BJ (cell line): ENCODE results near the gene HOXC6. TPM values are rescaled to one million over a fixed set of nuclear protein-coding genes. Genes with fewer than 3 reads are reported as not detected.

Experiments
- CTCF ChIA-PET: fragments of 350-600 bp; formaldehyde crosslinking; extraction: SDS; loops from one replicate; lab custom pipeline; 2021; ENCODE audit warnings: antibody characterized with exemption, inconsistent platforms; lab: Yijun Ruan, JAX
- POLR2A ChIA-PET: fragments of 300-600 bp; sonication (Branson Sonifier 250); formaldehyde crosslinking; extraction: SDS; loops from one replicate; lab custom pipeline; 2021; ENCODE audit warnings: antibody characterized with exemption; lab: Charles Lee
- DNase-seq: peaks from one replicate; pipeline ENCODE4 v3.0.0-alpha.2; 2011; ENCODE audit warnings: low read depth
- H3K27me3 ChIP-seq: 2 replicates; pipeline ENCODE4 v1.6.0; 2011; ENCODE audit warnings: low read length; ENCODE audit not compliant: control insufficient read depth, insufficient read depth
- H3K36me3 ChIP-seq: 2 replicates; pipeline ENCODE4 v1.5.1; 2011; ENCODE audit warnings: low read length; ENCODE audit not compliant: control insufficient read depth, insufficient read depth
- H3K4me3 ChIP-seq: 2 replicates; pipeline ENCODE4 v1.5.1; 2011; ENCODE audit warnings: low read depth, mild to moderate bottlenecking, control low read depth, low read length
- CTCF ChIP-seq: IDR thresholded peaks from 2 replicates; pipeline ENCODE4 v1.5.1; 2011; ENCODE audit warnings: low read depth, mild to moderate bottlenecking, control low read depth, inconsistent platforms, low read length, moderate library complexity; ENCODE audit not compliant: insufficient read depth
- polyA plus RNA-seq: library from polyadenylated mRNA; depleted of rRNA; stranded (reverse); fragments of >200 nt; gene quantifications from 2 replicates; pipeline ENCODE4 v1.2.3, GENCODE V29; 2011

HOXC6 gene
- polyA plus RNA-seq, 1 experiment: 5.9 TPM

GRCh38 chr12:54052438-54053002 lies 24.3 kb downstream of the HOXC6 start:
- no peak for TF ChIP-seq CTCF
- CTCF ChIA-PET: interaction anchor here (0.9 to 4.4 kb wide), 4 partner anchors 9 to 67 kb away, joined by 3 to 15 read pairs (median 4); partner anchors contain the start of genes HOXC10 and HOXC5
- no peaks in the 10 kb centered on the region for H3K36me3 ChIP-seq
- DNase-seq: no peak
- peaks cover 23% of the 10 kb centered on the region for H3K27me3 ChIP-seq
- POLR2A ChIA-PET: no interaction called here
- H3K4me3 ChIP-seq: no peak overlapping the region

GRCh38 chr12:54053003-54053750 lies 24.9 kb downstream of the HOXC6 start:
- ChIA-PET POLR2A (no interaction called here), CTCF (interaction anchor here (0.9 to 4.4 kb wide), 4 partner anchors 8 to 68 kb away, joined by 3 to 15 read pairs (median 4); partner anchors contain the start of genes HOXC10 and HOXC5)
- Histone ChIP-seq H3K36me3 (no peaks in the 10 kb centered on the region), H3K4me3 (peak overlapping the region; percentile 9; the same call in 1 of the 2 replicates), H3K27me3 (peaks cover 23% of the 10 kb centered on the region)
- no peak for TF ChIP-seq CTCF
- DNase-seq: no peak

- Histone ChIP-seq H3K36me3 (no peaks in the 10 kb centered on the region), H3K27me3 (peaks cover 21% of the 10 kb centered on the region), H3K4me3 (peak within 1 kb of the TSS; percentile 9)
- CTCF ChIA-PET: interaction anchor here (4.4 kb wide), 1 partner anchor 22 kb away, joined by 15 read pairs; the partner anchor contains the start of gene HOXC5
- TF ChIP-seq CTCF: no peak
- DNase-seq: no peak
- POLR2A ChIA-PET: interaction anchor here (0.6 kb wide), 1 partner anchor 12 kb away, joined by 3 read pairs; no protein-coding TSS in a partner anchor
Observed at GRCh38 chr12:54053751-54054741, 25.8 kb downstream of the HOXC6 start, which contains the start of gene HOXC4. HOXC4 (plus strand) TSS chr12:54053835; CDS start chr12:54053923, 88 bp downstream.

GRCh38 chr12:54054742-54055194 lies 26.5 kb downstream of the HOXC6 start:
- no peak overlapping the region for H3K4me3 ChIP-seq
- ChIA-PET POLR2A (interaction anchor here (0.6 kb wide), 1 partner anchor 13 kb away, joined by 3 read pairs; no protein-coding TSS in a partner anchor), CTCF (no interaction called here)
- H3K36me3 ChIP-seq: no peaks in the 10 kb centered on the region
- peaks cover 21% of the 10 kb centered on the region for H3K27me3 ChIP-seq
- no peak for DNase-seq
- TF ChIP-seq CTCF: no peak
